NT2/D1 (cell line): ENCODE data around the gene MRPL18.

ENCODE experiments used
- YY1 ChIP-seq: IDR thresholded peaks from 2 replicates; pipeline ENCODE4 v1.6.1; 2011; ENCODE audit not compliant: insufficient read length, insufficient read depth
- ZNF274 ChIP-seq: IDR thresholded peaks from 2 replicates; pipeline ENCODE4 v1.6.1; 2011; ENCODE audit warnings: mild to moderate bottlenecking, low read depth, low read length

GRCh38 chr6:159751448-159751847 lies 38.8 kb upstream of the MRPL18 start:
- TF ChIP-seq YY1 = no peak
- no peak for TF ChIP-seq ZNF274
